Measurements from ENCODE around the gene FOXD2.

Gene FOXD2

DNA sequence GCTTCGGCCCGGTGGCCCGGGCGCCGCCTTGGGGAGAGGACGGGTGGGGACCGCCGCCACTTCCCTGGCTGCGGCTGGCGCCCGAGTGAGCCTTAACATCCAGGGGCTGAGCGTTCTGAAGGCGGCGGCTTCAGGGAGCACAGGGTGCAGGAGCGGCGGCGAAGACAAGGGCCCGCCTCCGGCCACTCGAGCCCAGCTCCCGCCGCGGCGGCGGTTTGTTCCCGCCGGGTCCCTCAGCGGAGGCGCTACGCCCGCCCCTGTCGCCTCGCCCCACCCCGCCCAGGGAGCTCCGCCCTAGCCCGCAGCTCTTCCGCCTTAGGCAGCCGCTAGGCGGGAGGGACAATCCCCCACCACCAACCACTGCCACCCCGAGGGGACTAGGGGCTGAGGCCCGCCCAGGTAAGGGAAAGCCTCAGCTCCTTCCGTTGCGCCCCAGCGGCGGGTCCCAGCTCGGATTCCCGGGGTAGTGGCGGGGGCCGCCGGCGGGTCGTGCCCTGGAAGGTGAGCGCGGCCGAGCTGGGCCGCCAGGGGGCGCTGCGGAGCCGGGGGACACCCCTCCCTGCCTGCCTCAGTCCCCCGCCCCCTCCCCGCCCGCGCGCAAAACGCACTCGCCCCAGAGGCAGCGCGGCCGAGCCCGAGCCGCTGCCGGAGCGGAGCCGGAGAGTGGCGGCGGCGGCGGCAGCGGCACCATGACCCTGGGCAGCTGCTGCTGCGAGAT lies at the start of gene FOXD2:
Gene FOXD2 (plus strand): TSS at position 598 of the 718 bp plus-strand sequence. CDS start 92 bp downstream, at position 690.
- Histone ChIP-seq H3K27me3 (ENCODE audit: control insufficient read depth in 5 of 5, insufficient read depth in 4 of 5, low read length in 5 of 5) (peaks cover 20 to 55% (median 39%) of the 10 kb centered on the region in 5 donors), H3K27ac (ENCODE audit: low read depth, low read length) (no peak within 1 kb of the TSS), H3K4me3 (ENCODE audit: low read depth in 1 of 5, low read length in 5 of 5) (peak within 1 kb of the TSS; percentile 55 to 82 (median 75)), H3K36me3 (ENCODE audit: control insufficient read depth in 5 of 5, insufficient read depth in 5 of 5, low read length in 5 of 5) (no peaks in the 10 kb centered on the region), H3K4me1 (ENCODE audit: control insufficient read depth in 5 of 5, insufficient read depth in 5 of 5, low read length in 5 of 5) (peaks cover 2 to 53% (median 37%) of the 10 kb centered on the region in 5 donors), H3K9ac (ENCODE audit: low read length in 5 of 5) (peak within 1 kb of the TSS in 4 of 5 donors; percentile 60 to 86 (median 74)), H3K9me3 (ENCODE audit: control insufficient read depth in 5 of 5, low read length in 5 of 5) (no peaks in the 10 kb centered on the region)

DNA sequence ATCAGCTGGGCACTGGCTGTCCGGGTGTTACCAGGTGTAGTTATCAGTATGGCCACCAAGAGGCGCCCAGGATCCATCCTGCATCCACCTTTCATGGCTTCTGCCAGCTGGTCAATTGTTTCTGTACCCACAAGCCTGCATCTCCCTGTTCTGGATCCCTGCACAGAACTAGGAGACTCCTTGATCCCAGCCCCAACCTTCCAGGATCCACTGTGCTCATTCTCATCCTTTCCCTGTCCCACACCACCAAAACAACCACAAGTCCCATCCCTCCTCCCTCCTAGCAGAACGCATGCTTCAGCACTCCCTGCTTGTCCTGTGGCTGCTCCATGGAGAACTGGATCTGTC lies 49.0 kb upstream of the FOXD2 start:
- Histone ChIP-seq H3K36me3 (ENCODE audit: control insufficient read depth in 5 of 5, insufficient read depth in 5 of 5, low read length in 5 of 5) (no peaks in the 10 kb centered on the region), H3K9me3 (ENCODE audit: control insufficient read depth in 5 of 5, low read length in 5 of 5) (no peaks in the 10 kb centered on the region), H3K4me1 (ENCODE audit: control insufficient read depth in 5 of 5, insufficient read depth in 5 of 5, low read length in 5 of 5) (peaks cover 0 to 27% (median 15%) of the 10 kb centered on the region in 5 donors), H3K9ac (ENCODE audit: low read length in 5 of 5) (no peak overlapping the region), H3K27ac (ENCODE audit: low read depth, low read length) (no peak overlapping the region), H3K4me3 (ENCODE audit: low read depth in 1 of 5, low read length in 5 of 5) (no peak overlapping the region), H3K27me3 (ENCODE audit: control insufficient read depth in 5 of 5, insufficient read depth in 4 of 5, low read length in 5 of 5) (no peaks in the 10 kb centered on the region)

DNA sequence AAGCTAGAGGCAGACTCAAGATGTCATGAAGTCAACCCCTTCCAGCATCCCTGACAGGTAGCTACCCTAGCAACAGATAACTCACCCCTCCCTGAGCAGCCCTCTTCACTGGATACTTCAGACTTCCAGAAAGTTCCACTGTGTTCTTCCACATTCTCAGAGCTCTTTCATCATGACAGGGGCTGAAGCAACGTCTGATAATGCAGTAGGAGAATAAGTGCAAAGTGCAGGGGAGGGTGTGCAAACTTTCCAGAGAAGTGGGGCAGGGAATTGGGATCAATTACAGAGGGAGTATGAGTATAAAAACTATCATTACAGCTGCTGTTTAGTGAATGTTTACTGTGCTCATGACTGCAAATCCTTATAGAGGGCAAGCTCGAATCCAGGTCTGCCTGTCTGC lies 48.1 kb upstream of the FOXD2 start:
- H3K27me3 ChIP-seq (ENCODE audit: control insufficient read depth in 5 of 5, insufficient read depth in 4 of 5, low read length in 5 of 5) = peaks cover 0 to 2% (median 0%) of the 10 kb centered on the region in 5 donors
- H3K9ac ChIP-seq (ENCODE audit: low read length in 5 of 5) = no peak overlapping the region
- no peaks in the 10 kb centered on the region for H3K36me3 ChIP-seq (ENCODE audit: control insufficient read depth in 5 of 5, insufficient read depth in 5 of 5, low read length in 5 of 5)
- peaks cover 0 to 27% (median 15%) of the 10 kb centered on the region in 5 donors for H3K4me1 ChIP-seq (ENCODE audit: control insufficient read depth in 5 of 5, insufficient read depth in 5 of 5, low read length in 5 of 5)
- H3K9me3 ChIP-seq (ENCODE audit: control insufficient read depth in 5 of 5, low read length in 5 of 5) = no peaks in the 10 kb centered on the region
- no peak overlapping the region for H3K4me3 ChIP-seq (ENCODE audit: low read depth in 1 of 5, low read length in 5 of 5)
- H3K27ac ChIP-seq (ENCODE audit: low read depth, low read length) = no peak overlapping the region

DNA sequence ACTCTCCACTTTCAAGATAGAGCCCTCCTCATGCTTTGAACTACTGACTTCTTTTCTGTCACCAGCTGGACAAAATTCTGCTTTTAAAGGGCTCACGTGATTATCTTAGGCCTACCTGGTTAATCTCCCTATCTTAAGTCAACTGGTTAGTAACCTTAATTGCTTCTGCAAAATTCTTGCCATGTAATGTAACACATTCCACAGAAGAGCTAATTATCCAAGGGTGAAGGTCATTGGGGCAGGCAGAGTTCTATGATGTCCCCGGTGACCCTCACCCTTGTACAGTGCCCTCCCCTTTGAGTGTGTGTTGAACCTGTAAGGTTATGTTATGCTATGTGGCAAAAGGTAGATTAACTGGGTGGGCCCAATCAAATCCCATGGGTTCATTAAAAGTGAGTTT lies 47.0 kb upstream of the FOXD2 start:
- H3K4me3 ChIP-seq (ENCODE audit: low read depth in 1 of 5, low read length in 5 of 5) = no peak overlapping the region
- no peaks in the 10 kb centered on the region for H3K36me3 ChIP-seq (ENCODE audit: control insufficient read depth in 5 of 5, insufficient read depth in 5 of 5, low read length in 5 of 5)
- H3K27me3 ChIP-seq (ENCODE audit: control insufficient read depth in 5 of 5, insufficient read depth in 4 of 5, low read length in 5 of 5) = peaks cover 0 to 2% (median 0%) of the 10 kb centered on the region in 5 donors
- H3K27ac ChIP-seq (ENCODE audit: low read depth, low read length) = no peak overlapping the region
- no peak overlapping the region for H3K9ac ChIP-seq (ENCODE audit: low read length in 5 of 5)
- peaks cover 0 to 27% (median 15%) of the 10 kb centered on the region in 5 donors for H3K4me1 ChIP-seq (ENCODE audit: control insufficient read depth in 5 of 5, insufficient read depth in 5 of 5, low read length in 5 of 5)
- H3K9me3 ChIP-seq (ENCODE audit: control insufficient read depth in 5 of 5, low read length in 5 of 5) = no peaks in the 10 kb centered on the region

DNA sequence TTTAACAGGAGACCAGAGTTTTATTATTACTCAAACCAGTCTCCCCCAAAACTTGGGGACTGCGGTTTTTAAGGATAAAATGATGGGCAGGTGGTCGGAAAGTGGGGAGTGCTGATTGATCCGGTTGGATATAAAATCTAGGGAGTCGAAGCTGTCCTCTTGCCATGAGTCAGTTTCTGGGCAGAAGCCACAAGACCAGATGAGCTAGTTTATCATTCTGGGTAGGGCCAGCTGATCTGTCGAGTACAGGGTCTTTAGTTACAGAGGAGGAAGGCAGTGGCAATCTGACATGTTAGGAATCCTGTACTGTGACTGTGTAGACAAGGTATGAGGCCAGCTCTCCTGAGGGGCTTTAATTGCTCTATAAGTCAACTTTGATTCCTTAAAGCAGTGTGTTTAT lies 44.7 kb upstream of the FOXD2 start:
- no peak overlapping the region for H3K4me3 ChIP-seq (ENCODE audit: low read depth in 1 of 5, low read length in 5 of 5)
- H3K27me3 ChIP-seq (ENCODE audit: control insufficient read depth in 5 of 5, insufficient read depth in 4 of 5, low read length in 5 of 5) = peaks cover 0 to 8% (median 0%) of the 10 kb centered on the region in 5 donors
- no peaks in the 10 kb centered on the region for H3K36me3 ChIP-seq (ENCODE audit: control insufficient read depth in 5 of 5, insufficient read depth in 5 of 5, low read length in 5 of 5)
- H3K9ac ChIP-seq (ENCODE audit: low read length in 5 of 5) = no peak overlapping the region
- H3K9me3 ChIP-seq (ENCODE audit: control insufficient read depth in 5 of 5, low read length in 5 of 5) = no peaks in the 10 kb centered on the region
- peaks cover 0 to 20% (median 6%) of the 10 kb centered on the region in 5 donors for H3K4me1 ChIP-seq (ENCODE audit: control insufficient read depth in 5 of 5, insufficient read depth in 5 of 5, low read length in 5 of 5)
- H3K27ac ChIP-seq (ENCODE audit: low read depth, low read length) = no peak overlapping the region

DNA sequence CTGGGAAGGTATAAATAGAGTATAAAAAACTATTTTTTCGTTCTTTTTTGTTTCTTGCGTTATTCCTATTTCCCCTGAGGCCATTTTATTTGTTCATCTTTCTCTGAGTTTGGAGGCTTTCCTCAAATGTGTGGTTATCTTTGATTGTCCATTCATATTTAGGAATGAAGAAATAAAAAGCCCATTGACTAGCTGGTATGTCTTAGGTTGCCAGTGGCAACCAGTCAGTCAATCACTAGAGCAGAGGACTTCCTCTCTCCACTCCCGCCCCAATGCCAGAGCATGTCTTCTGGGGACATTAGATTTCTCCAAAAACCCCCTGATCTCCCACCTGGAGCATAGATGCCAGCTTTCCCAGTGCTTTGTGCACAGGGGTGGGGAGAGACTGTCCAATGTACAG lies 42.4 kb upstream of the FOXD2 start:
- H3K9ac ChIP-seq (ENCODE audit: low read length in 5 of 5) = no peak overlapping the region
- no peak overlapping the region for H3K4me3 ChIP-seq (ENCODE audit: low read depth in 1 of 5, low read length in 5 of 5)
- H3K36me3 ChIP-seq (ENCODE audit: control insufficient read depth in 5 of 5, insufficient read depth in 5 of 5, low read length in 5 of 5) = no peaks in the 10 kb centered on the region
- peaks cover 0 to 3% (median 0%) of the 10 kb centered on the region in 5 donors for H3K4me1 ChIP-seq (ENCODE audit: control insufficient read depth in 5 of 5, insufficient read depth in 5 of 5, low read length in 5 of 5)
- no peaks in the 10 kb centered on the region for H3K9me3 ChIP-seq (ENCODE audit: control insufficient read depth in 5 of 5, low read length in 5 of 5)
- no peak overlapping the region for H3K27ac ChIP-seq (ENCODE audit: low read depth, low read length)
- H3K27me3 ChIP-seq (ENCODE audit: control insufficient read depth in 5 of 5, insufficient read depth in 4 of 5, low read length in 5 of 5) = peaks cover 0 to 8% (median 4%) of the 10 kb centered on the region in 5 donors

DNA sequence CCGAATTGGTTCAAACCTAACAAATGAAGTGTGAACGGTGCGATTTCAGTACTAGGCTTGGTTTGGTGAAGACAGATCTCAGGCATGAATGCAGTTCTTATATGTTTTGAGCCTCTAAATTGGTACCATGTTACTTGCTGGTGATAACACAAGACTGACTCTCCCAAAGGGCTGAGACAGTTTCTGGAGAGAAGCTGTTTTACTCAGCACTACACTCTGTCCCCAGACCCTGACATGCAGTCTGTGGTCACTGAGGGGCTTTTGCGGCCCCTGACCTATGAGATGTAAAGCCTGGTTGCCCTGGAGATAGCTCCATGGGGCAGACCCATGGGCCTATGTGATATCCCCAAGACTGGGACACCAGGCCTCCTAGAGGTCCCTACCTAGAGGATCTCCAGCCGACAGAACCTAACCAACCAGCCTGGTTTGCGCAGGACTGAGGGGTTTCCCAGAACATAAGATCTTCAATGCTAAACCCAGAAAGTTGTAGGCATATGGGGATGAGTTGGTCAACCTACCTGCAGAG lies 41.1 kb upstream of the FOXD2 start:
- no peaks in the 10 kb centered on the region for H3K36me3 ChIP-seq (ENCODE audit: control insufficient read depth in 5 of 5, insufficient read depth in 5 of 5, low read length in 5 of 5)
- no peak overlapping the region for H3K9ac ChIP-seq (ENCODE audit: low read length in 5 of 5)
- no peak overlapping the region for H3K4me3 ChIP-seq (ENCODE audit: low read depth in 1 of 5, low read length in 5 of 5)
- H3K27me3 ChIP-seq (ENCODE audit: control insufficient read depth in 5 of 5, insufficient read depth in 4 of 5, low read length in 5 of 5) = peaks cover 0 to 16% (median 4%) of the 10 kb centered on the region in 5 donors
- H3K27ac ChIP-seq (ENCODE audit: low read depth, low read length) = no peak overlapping the region
- H3K4me1 ChIP-seq (ENCODE audit: control insufficient read depth in 5 of 5, insufficient read depth in 5 of 5, low read length in 5 of 5) = no peaks in the 10 kb centered on the region
- no peaks in the 10 kb centered on the region for H3K9me3 ChIP-seq (ENCODE audit: control insufficient read depth in 5 of 5, low read length in 5 of 5)

DNA sequence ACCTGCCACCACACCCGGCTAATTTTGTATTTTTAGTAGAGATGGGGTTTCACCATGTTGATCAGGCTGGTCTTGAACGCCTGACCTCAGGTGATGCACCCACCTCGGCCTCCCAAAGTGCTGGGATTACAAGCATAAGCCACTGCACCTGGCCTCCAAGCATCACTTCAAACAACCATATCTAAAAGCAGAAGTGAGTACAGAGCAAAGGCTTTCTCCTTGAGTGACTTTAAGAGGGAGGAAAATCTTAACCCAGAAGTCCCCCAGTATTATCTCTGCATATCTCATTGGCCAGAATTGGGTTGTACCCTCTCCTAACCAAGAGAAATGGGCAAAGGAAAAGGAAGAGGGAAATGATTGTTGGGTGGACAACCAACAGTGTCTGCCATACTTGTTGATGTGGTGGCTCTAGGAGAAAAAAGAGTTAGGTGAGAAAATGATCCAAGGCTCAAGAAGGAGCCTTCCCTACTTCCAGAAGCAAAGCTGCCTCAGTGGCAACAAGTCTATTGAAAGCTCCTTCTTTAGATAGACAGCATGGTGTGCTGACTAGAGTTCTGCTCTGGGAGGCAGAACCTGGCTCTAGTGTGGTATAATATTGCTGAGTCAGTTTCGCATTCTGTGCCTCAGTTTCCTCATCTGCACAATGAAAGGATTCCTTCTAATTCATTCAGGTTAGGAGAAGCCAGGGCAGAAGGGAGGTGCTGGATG lies 38.6 kb upstream of the FOXD2 start:
- Histone ChIP-seq H3K27me3 (ENCODE audit: control insufficient read depth in 5 of 5, insufficient read depth in 4 of 5, low read length in 5 of 5) (peaks cover 4 to 25% (median 12%) of the 10 kb centered on the region in 5 donors), H3K9me3 (ENCODE audit: control insufficient read depth in 5 of 5, low read length in 5 of 5) (no peaks in the 10 kb centered on the region), H3K4me1 (ENCODE audit: control insufficient read depth in 5 of 5, insufficient read depth in 5 of 5, low read length in 5 of 5) (no peaks in the 10 kb centered on the region), H3K4me3 (ENCODE audit: low read depth in 1 of 5, low read length in 5 of 5) (no peak overlapping the region), H3K9ac (ENCODE audit: low read length in 5 of 5) (no peak overlapping the region), H3K27ac (ENCODE audit: low read depth, low read length) (no peak overlapping the region), H3K36me3 (ENCODE audit: control insufficient read depth in 5 of 5, insufficient read depth in 5 of 5, low read length in 5 of 5) (no peaks in the 10 kb centered on the region)

DNA sequence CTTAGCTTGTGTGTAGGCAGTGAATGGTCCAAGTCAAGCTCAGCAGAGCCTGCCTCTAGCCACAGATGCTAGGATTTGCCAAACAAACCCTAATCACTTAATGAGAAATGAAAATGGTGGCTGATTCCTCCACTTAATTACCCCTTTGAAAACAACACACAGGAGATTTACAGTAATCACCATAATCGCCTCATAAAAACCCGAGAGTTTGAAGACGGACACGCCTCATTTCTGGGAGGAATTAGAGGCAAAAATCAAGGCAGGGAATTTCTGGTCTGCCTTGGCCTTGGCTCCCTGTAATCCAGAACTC lies 38.0 kb upstream of the FOXD2 start:
- H3K9me3 ChIP-seq (ENCODE audit: control insufficient read depth in 5 of 5, low read length in 5 of 5) = no peaks in the 10 kb centered on the region
- H3K9ac ChIP-seq (ENCODE audit: low read length in 5 of 5) = no peak overlapping the region
- no peaks in the 10 kb centered on the region for H3K4me1 ChIP-seq (ENCODE audit: control insufficient read depth in 5 of 5, insufficient read depth in 5 of 5, low read length in 5 of 5)
- no peak overlapping the region for H3K4me3 ChIP-seq (ENCODE audit: low read depth in 1 of 5, low read length in 5 of 5)
- no peaks in the 10 kb centered on the region for H3K36me3 ChIP-seq (ENCODE audit: control insufficient read depth in 5 of 5, insufficient read depth in 5 of 5, low read length in 5 of 5)
- peaks cover 4 to 25% (median 12%) of the 10 kb centered on the region in 5 donors for H3K27me3 ChIP-seq (ENCODE audit: control insufficient read depth in 5 of 5, insufficient read depth in 4 of 5, low read length in 5 of 5)
- H3K27ac ChIP-seq (ENCODE audit: low read depth, low read length) = no peak overlapping the region

DNA sequence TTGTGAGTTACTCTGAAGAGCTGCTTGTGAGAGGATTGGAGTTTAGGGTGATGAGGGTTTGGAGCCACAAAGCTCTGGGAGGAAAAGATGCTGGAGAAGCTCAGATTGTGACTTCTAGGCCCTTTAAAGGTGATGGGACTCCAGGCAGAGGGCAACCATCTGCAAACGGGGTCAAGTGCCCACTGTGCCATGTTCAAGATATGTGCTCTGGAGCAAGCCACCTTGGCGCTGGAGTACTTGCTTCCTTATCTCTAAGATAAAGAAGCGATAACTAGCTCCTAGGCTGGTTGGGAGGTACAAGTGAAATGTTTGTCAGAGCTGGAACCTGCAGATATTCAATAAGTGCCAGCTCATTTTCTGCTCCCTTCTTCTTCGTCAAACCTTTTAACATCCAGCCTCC lies 36.1 kb upstream of the FOXD2 start:
- H3K9ac ChIP-seq (ENCODE audit: low read length in 5 of 5) = no peak overlapping the region
- peaks cover 4 to 24% (median 15%) of the 10 kb centered on the region in 5 donors for H3K27me3 ChIP-seq (ENCODE audit: control insufficient read depth in 5 of 5, insufficient read depth in 4 of 5, low read length in 5 of 5)
- no peaks in the 10 kb centered on the region for H3K9me3 ChIP-seq (ENCODE audit: control insufficient read depth in 5 of 5, low read length in 5 of 5)
- H3K4me3 ChIP-seq (ENCODE audit: low read depth in 1 of 5, low read length in 5 of 5) = no peak overlapping the region
- H3K36me3 ChIP-seq (ENCODE audit: control insufficient read depth in 5 of 5, insufficient read depth in 5 of 5, low read length in 5 of 5) = no peaks in the 10 kb centered on the region
- no peak overlapping the region for H3K27ac ChIP-seq (ENCODE audit: low read depth, low read length)
- no peaks in the 10 kb centered on the region for H3K4me1 ChIP-seq (ENCODE audit: control insufficient read depth in 5 of 5, insufficient read depth in 5 of 5, low read length in 5 of 5)

All from subcutaneous abdominal adipose tissue (tissue), 5 donors.